Fibroblast of gingiva (primary cell): ENCODE measurements around the gene EHBP1.
"Not testable (repeated sequence)": the region's sequence is repeated elsewhere in the genome, so short reads cannot be mapped to it uniquely, and the experiment has no call there.

Experiments
- DNase-seq: peaks from one replicate; pipeline ENCODE4 v3.0.0-alpha.2; 2011; ENCODE audit warnings: low read depth

The EHBP1 gene

DNA sequence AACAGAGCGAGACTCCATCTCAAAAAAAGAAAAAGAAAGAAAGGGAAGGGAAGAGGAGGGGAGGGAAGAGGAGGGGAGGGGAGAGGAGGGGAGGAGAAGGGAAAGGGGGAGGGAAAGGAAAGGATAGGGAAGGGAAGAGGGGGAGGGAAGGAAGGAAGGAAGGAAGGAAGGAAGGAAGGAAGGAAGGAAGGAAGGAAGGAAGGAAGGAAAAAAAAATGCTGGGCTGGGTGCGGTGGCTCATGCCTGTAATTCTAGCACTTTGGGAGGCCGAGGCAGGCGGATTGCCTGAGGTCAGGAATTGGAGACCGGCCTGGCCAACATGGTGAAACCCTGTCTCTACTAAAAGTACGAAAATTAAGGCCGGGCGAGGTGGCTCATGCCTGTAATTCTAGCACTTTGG, 314.2 kb downstream of the EHBP1 start:
- not testable (repeated sequence) for DNase-seq

DNA sequence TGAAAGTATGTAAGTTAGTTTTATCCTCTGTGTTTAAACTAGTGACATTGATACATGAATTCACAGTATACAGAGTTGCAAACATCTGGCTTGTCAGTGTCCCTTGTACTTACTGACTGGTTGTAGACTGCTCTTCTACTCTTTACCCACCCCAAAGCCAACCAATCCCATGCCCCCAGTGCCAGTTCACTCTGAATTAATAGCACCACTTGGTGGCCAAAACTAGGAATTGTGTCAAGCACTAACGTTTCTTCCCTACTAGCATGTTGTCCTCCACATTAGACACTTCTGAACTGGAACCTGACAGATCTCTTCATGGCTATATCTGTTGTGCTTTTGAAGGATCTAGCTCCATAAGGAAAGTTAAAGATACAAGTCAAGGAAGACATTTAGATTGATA, 317.9 kb downstream of the EHBP1 start:
- peak; percentile 24 for DNase-seq

DNA sequence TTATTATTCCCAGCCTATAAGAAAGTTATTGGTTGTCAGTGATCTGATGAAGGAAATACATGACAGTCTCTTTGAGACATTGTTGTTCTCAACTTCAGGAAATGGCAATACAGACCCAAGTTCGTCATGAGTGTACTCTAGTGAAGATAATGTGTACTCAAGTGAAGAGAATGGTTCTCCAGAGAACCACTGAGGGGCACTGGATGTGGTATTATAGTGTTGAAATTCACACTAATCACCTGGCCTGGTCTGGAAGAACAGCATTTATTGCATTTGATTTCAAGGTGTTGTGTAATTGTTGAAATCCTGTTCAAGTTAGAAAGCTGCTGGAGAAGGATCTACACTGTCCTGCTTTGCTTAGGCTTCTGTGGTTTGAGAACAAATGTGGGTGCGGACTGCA, 321.7 kb downstream of the EHBP1 start:
- DNase-seq: no peak

DNA sequence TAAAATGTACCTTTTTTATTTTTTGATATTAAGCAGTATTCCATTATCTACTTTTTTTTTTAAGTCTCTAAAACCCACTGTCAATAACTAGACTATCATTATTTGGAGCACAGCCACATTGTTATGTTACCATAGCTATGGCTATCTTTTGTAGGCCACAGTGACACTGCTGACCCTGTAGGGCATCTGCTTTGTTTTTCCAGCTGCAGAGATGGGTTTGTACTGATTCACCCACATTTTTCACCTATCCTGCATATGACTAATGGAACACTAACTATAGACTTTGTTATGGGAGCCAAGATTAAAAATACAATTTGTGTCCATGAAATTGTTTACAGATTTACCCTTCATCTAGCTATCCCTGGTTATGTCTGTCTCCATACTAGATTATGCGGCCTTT, 323.5 kb downstream of the EHBP1 start:
- no peak for DNase-seq

DNA sequence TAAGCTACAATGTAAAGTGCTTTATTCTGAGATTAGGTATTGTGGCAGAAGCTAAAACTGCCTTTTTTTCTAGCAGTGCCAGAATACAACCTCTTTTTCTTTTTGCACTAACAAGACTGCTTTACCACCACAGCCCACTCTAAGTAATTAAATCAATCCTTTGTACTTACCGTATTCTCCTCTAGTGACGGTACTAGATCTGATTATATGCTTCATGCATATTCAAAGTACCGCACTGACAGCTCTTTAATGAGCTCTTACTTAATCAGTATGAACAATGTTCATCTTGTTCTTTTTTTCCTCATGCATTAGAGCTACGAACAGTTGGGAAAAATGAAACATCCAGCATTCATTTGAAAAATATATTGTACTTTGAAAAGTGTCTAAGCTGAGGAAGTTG, 329.0 kb downstream of the EHBP1 start:
- DNase-seq: no peak

DNA sequence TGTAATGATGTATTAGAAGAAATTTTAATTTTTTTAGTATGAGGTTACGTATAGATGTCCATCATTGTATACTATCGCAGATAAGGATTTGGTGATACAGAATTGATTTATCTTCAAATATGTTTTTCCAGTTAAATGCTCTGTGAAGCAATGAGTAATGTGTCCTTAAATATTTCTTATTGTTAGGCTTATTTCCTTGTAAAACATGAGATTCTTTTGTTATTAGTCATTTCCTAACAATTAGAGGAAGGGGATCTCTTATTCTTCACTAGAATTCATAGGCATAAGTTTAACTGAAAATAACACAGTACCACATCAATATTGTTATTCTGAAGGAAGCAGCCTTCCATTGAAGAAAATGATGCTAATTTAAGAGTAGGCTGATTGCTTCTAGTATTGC, 329.7 kb downstream of the EHBP1 start:
- no peak for DNase-seq

DNA sequence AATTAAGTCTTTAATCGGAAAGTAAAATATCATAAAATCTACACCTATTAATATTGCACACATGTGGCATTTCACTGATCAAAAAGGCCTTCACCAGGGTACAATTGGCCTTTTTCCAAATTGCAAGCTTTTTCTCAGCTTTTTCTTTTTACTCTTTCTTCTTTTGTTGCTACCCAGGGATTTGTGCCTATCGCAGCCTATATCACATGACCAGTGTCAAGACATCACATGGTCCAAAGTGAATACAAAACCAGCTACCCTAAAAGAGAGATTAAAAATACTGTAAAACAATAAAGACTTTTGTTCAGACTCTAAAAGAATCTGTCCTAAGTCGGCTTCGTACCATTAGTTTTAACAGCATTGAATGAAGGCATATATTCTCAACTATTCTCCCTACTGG, 330.1 kb downstream of the EHBP1 start:
- DNase-seq: no peak

DNA sequence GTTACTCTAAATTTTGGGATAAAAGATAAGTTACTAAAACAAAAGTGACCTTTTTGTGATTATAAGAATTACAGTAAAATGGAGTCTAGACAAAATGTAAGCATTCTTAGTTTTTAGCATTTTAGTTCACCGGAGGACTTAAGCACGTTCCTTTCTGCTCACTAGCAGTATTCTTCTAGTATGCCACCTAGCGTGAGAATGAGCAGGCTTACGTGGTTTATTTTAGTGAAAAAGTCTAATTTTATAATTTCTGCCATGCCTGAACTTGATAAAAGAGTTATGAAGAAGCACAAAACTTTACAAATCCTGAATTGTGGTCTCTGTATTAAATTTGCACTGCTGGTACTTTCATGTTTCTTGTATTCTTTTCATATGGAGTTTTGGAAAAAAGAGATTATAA, 332.5 kb downstream of the EHBP1 start:
- no peak for DNase-seq

DNA sequence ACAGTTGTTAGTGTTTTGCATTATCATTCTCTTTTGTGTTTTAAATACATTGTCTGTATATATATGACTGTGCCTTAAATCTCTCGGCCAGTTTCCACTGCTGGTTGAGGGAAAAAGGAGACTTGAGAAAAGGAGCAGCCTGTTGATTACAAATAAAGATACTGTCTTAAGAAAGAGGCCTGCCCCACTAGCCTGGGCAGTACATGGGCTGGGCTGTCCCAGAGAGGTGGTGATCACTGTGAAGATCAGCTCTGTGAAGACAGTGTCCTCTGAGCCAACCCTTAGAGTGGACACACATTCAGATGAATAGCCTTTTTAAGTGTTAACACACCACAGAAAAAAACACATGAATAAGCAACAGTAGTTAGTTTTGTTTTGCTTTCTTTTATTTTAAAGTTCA, 335.1 kb downstream of the EHBP1 start:
- no peak for DNase-seq

DNA sequence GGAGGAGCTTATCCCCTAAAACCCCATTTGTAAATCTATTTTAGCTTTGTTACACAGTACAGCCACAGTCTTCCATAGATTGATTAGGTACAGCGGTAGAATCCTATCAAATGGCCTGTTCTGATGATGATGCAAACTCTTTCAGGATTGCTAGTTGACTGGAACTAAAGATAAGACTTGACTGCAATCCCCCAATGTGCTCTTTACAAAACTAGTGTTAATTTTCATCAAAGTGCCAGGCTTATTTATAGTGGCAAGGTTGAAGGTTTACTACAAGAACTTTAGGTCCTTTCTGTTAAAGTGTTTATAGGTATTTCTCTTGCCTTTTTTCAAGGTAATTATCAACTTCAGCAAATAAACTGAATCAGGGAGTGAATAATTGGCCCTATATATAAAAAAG, 336.1 kb downstream of the EHBP1 start:
- DNase-seq: no peak

DNA sequence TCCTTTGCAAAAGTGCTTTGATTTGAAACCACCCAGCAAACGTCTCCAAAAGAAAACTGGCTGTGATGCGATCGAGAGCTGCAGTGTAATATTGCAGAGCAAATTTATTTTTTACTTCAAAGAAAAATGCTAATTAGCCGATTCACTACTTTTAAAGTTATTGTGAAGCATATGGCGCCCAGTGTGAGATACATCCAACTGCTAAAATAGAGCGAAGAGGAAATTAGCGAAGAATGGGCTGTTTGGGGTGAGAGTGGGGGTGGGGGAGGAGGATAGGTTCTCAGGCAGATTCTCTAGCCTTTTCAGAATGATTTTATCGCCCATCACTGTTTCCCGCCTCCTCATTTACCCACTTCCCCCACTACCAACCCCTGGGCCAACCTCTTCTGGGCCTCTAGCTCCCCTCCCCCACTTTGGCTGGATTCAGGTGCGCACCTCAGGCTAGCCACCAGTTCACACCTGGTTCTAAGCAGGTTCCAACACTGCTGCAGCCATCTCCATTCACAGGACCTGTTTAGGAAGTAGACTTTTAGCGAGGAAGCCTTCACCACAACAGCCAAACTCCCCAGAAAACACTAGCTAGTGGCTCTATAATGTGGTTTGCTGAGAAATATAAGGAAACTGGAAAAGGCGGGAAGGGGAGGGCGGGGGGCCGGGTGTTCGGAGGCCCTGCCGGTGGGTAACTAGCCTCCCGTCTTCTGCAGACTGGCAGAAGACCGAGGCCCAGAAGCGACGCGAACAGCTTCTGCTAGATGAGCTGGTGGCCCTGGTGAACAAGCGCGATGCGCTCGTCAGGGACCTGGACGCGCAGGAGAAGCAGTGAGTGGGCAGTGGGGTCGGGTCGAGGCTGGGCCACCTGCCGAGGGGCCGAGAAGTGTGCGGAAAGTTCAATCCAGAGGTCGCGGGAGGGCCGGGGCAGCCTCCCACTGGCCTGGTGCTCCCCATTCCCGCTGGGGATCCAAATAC, 339.1 kb downstream of the EHBP1 start:
- DNase-seq: no peak

DNA sequence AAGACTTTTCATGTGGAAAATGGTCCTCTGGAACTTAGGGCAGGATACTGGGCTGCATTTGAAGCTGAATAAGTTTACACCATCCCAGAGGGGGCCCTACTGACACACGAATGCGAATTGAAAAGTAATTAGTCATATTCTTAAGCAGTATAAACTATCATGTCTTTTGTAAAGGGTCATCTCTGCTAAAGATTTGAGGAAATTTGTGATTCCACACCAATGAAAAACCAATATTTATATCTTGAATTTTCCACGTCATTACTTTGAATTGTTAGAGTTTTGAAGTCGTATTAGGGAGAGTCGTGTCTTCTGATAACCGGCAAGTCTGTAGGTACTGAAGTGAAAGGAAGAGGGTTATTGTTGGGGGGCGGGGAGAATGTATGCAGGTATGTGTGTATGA, 341.0 kb downstream of the EHBP1 start:
- DNase-seq: no peak

DNA sequence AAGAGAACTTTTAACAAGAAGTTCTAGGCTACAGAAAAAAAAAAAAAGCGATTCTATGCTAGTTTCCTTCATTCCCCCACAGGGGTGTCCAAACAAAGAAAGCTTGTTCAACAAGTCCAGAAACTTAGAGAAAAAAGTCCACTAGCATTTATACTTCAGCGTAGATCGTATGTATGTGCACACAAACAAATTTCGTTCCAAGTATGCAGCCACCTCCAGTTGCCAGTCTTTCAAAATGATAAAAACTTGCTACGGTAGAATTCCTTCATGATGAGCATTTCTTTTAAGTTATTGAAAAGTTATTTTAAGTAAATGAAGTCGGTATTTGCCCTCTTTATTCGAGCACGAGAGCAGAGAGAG, 341.4 kb downstream of the EHBP1 start:
- DNase-seq: no peak

DNA sequence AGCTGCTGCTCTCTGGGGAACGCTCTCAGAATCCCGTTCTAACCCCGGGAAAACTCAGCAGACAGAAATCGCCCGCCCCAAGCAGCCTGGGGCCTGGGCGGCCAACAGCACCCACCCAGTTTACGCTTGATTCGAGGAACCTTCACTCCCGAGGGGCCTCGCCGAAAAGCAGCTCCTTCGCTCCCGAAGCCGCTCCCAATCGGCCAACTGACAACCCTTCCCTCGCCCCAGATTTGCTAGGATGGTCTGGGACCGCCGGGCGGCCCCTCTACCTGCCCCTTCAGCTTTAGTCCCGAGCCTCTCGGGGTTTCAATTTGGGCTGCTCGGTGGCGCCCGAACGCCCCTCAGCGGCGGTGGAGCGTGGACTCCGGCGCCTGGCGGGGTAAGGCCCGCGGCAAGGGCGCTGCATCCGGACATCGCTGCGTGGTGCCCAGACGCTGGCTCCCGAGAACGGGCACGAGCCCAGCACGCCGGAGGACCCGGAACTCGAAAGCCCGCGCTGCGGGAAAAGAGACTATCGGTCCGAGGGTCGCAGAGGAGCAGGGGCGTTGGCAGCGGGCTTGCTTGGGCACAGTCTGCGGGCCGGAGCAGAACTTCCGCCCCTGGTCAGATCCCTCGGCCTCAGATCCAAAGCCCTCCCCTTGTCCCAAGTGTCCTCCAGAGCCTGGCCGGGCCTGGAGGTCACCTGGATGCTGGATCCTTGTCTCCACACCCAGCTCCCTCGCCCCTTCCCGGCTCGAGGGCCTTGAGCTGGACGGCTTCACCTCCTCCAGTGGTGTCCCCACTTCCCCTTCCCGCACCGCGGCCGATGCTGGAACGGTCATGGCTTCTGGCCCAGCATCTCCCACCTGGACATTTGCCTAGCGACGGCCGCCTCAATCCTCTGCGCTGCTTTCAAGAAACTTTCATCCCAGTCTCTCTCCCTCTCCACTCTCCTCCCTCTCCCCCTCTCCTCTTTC, 342.1 kb downstream of the EHBP1 start:
- no peak for DNase-seq

DNA sequence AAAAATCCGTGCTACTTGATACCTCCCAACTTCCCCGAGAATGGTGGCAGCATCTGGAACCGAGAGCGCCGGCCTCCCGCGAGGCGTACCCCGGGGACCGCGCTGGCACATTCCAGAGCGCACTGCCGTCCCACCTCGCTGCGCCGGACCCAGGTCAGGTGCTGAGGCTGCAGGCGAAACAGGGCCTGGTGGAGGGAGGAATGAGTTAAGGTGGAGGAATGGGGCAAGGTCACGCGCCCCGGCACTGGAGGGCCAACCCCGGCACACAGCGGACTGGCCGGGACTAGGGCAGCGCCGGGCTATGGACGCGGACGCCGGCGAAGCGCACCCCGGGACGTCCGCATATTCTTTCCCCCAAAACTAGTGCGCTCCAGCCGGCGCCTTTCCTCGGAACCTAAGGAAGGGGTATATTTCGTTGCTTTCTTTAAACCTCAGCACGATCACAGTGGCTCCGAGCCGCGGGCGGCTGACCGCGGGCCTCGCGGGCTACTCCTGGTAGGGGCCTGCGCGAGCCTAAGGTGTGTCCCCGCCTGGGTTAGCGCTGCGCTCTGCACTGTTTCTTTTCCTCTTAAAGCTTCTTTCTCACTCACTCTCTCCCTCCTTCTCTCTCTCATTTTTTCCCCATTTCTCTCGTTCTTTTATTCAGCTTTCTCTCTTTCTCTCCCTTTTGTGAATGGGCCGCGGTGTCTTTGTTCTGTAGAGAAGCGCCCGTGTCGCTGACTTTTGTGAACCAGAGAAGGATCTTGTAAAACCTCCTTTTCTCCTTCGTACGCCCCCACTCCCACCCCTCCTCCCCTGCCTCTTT, 343.1 kb downstream of the EHBP1 start:
- no peak for DNase-seq

DNA sequence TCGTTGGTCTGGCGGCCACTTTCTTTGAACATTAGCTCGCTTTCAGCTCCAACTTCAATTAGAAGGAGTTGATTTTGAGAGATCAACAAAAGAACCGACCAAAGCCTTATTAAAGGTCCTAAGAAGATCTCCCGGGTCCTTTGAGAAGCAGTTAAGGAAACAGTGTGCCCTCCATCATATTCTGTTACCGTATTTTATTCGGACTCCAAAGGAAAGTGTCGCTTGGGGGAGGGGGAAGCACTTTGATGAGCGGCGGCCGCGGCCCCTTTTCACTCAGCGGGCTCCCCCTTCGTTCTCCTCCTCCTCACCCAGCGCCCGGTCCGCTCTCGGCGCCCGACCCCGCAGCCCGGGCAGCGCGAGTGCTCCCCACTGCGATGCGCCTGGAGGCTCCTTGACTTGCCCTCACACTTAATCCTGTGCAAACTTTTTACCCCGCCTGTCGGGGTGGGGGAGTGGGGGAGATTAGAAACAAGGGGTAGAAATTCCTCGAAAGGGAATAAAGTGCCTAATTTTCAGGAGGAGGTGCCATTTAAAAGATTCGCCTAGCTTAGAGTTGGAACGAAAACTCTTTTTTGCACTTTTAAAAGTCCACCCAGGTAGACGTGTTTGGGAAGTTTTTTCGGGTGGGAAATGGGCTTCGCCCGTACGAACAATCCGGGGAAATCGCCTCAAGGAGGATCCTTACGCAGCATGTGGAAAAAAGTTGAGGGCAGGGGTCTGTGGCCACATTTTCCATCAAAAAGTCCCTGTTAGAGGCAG, 343.9 kb downstream of the EHBP1 start:
- no peak for DNase-seq

DNA sequence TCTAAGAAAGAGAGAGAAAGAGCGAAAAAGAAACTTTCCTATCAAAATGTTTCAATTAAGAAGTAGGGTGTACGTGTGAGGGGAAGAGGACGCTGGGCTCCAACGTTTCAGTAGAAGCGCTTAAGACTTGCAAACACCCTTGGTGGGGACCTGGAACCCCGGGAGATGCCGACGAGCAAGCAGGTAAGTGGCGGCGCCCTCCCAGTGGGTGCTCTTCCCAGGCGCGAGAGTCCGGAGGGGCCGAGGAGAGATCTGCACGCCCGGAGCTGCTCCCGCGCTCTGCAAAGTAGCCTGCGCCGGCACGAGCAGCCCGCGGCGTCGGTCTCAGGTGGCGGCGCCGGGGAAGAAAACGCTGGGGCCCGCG, 344.4 kb downstream of the EHBP1 start:
- DNase-seq: no peak

DNA sequence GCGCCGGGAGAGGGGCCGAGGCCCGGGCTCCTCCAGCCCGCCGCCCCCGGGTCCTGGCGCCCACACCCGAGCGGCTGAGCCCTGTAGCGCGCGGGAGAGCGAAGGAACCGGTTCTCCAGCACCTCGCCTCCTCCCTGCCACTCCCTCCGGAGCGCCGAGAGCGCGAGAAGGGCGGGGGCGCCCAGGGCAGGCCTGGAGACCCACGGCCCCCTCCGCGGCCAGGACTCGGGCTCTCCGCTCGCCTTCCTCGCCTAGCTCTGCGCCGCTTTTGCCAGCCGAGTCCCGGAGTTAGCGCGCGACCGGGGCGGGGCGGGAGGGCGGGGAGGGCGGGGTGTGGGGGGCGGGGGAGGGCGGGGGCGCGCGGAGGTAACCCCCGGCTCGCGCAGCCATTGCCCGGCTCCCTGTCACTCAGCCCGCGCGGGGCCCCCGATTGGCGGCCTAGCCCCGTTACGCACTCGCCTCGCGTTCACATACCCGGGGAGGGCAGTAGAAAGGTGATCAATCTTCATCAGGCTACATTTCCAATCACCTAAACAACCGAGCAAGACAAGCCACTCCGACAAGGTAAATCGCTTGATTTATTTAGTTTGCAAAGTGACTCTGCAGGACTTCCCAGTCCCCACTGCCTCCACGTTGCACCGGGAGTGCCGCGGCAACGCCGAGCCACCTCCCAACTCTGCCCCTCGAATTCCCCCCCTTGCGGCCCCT, 345.0 kb downstream of the EHBP1 start, which contains the start of gene OTX1:
TSS of gene OTX1 (plus strand) at position 497 of the 708 bp plus-strand sequence. CDS start 2,161 bp downstream, outside the sequence.
- peak; percentile 45 for DNase-seq

DNA sequence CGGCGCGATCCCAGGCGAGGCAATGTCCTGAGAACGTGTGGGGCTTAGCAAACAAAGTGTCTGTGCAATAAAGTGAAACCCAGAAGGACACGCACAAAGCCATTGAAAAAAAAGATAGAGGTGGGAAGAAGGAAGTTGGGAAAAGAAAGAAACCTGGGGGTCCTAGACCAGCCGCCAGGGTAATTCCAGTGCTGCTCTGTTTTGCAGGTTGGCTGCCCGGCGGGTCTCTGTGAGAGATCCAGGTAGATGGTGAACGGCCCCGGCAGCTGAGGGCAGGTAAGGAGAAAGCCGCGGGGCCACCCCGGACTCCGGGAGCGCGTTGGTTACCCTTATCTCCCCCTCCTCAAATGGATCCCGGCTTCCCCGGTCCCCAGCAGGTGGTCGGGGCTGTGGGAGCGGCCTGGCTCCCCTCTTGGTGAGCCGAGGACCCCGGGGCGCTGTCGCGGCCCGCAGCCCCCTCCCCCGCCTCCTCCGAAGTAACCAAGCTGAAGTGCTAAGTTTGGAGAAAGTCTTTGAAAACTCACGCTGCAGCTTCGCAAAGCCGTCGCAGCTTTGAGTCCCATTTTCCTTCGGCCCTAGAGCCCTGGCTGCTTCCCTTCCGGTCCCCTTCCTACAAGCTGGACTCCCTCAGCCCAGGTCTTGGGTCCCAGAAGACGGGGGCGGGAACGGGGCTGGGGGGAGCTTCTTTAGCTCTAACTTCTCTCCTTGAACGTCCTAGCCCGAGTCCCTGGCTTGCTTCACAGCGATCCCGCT, 345.7 kb downstream of the EHBP1 start:
- DNase-seq: no peak

DNA sequence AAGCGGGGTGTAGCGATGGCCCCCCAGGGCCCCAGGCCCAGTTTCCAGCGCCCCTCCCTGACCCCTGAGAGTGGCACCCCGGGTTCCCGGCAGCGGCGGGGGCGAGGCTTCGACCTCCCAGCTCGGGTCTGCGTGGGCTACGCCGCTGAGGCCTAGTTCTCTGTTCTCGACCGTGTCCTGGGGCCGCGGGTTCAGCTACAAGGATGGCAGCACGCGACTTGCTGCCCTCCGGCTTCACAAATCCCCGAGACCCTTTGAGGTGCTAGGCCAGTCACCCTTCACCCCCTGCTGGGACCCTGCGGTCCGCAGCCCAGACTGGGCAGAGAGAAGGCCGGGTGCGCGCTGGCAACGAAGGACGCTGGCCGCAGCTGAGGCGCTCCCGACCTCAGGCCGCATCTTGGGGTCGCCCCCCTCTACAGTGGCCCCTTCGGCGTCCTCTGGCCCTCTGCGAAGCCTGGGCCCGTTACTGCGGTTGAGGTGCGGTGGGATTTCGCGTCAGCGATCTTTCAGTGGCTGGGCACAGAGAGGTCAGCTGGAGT, 346.4 kb downstream of the EHBP1 start:
- no peak for DNase-seq
